Kidney epithelial cell (primary cell): ENCODE results near the gene TMC1. TPM values are rescaled to one million over a fixed set of nuclear protein-coding genes. Genes with fewer than 3 reads are reported as not detected.

Source experiments
- DNase-seq: peaks from one replicate; pipeline ENCODE4 v3.0.0-alpha.2; 2010; ENCODE audit warnings: low read depth
- H3K27me3 ChIP-seq: 2 replicates; pipeline ENCODE4 v1.6.0; 2011; ENCODE audit warnings: low read length; ENCODE audit not compliant: control insufficient read depth, insufficient read depth
- H3K36me3 ChIP-seq: 2 replicates; pipeline ENCODE4 v1.5.1; 2011; ENCODE audit warnings: low read length; ENCODE audit not compliant: control insufficient read depth, insufficient read depth
- H3K4me3 ChIP-seq: 2 replicates; pipeline ENCODE4 v1.5.1; 2011; ENCODE audit warnings: low read depth, mild to moderate bottlenecking, control low read depth, low read length
- CTCF ChIP-seq: IDR thresholded peaks from 2 replicates; pipeline ENCODE4 v1.5.1; 2011; ENCODE audit warnings: mild to moderate bottlenecking, moderate library complexity, low read length, control low read depth, inconsistent platforms; ENCODE audit not compliant: insufficient read depth, poor library complexity, severe bottlenecking
- total RNA-seq: library from RNA; depleted of rRNA; stranded (reverse); fragments of >200 nt; gene quantifications from 2 replicates; pipeline ENCODE4 v1.2.3, GENCODE V29; 2015

Gene TMC1
- total RNA-seq, 1 donor from 2014 or later = not detected

DNA sequence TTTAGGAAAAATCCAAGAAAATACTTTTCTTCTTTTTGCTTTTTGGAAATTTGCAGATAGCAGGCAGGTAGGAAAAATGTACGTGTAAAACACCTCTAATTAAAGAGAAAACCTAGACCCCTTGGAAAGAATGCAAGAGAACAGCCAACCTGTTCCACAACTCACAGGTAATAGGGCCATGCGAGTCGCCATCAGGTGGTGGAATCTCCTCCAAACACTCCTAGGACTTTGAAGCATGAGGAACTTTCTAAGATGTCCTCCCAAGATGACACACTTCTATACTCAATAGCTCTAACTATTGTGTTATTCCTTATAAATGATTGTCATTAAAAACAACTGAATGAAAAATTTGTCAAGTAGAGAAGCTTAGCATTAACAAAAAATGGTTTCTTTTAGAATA is 174.0 kb downstream of the TMC1 start:
- Histone ChIP-seq H3K27me3 (no peaks in the 10 kb centered on the region), H3K36me3 (no peaks in the 10 kb centered on the region), H3K4me3 (no peak overlapping the region)
- TF ChIP-seq CTCF = no peak
- DNase-seq = no peak

- Histone ChIP-seq H3K4me3 (no peak overlapping the region), H3K36me3 (no peaks in the 10 kb centered on the region), H3K27me3 (no peaks in the 10 kb centered on the region)
- no peak for TF ChIP-seq CTCF
- no peak for DNase-seq
Observed at GRCh38 chr9:72696511-72696910, 175.1 kb downstream of the TMC1 start.

GRCh38 chr9:72701510-72701909 is 180.1 kb downstream of the TMC1 start:
- no peak for DNase-seq
- Histone ChIP-seq H3K4me3 (no peak overlapping the region), H3K27me3 (no peaks in the 10 kb centered on the region), H3K36me3 (no peaks in the 10 kb centered on the region)
- no peak for TF ChIP-seq CTCF

DNA sequence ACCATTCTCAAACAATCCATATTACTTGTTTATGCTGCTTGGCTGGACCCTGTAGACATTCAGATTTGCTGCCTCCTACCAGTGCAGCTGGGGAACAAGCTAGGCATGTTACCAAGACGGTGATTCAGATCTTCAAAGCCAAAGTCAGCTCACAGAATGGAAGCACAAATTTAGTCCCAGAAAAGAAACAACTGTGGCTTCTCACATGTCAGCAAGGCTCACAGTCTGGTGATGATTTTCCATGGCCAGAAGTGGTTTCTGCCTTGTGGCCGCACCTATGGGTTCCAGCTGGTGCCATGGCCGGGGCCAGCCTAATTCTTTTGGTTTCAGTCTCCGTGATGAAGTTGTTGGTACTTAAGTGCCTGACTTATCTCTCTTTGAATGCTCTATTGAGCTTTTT is 182.2 kb downstream of the TMC1 start:
- no peak for DNase-seq
- H3K36me3 ChIP-seq = no peaks in the 10 kb centered on the region

GRCh38 chr9:72704688-72705375 is 183.4 kb downstream of the TMC1 start:
- Histone ChIP-seq H3K36me3 (no peaks in the 10 kb centered on the region), H3K4me3 (no peak overlapping the region), H3K27me3 (no peaks in the 10 kb centered on the region)
- no peak for DNase-seq
- no peak for TF ChIP-seq CTCF

More for the DNA sequence above, 182.2 kb downstream of the TMC1 start:
- Histone ChIP-seq H3K4me3 (no peak overlapping the region), H3K27me3 (no peaks in the 10 kb centered on the region)
- TF ChIP-seq CTCF = no peak

DNA sequence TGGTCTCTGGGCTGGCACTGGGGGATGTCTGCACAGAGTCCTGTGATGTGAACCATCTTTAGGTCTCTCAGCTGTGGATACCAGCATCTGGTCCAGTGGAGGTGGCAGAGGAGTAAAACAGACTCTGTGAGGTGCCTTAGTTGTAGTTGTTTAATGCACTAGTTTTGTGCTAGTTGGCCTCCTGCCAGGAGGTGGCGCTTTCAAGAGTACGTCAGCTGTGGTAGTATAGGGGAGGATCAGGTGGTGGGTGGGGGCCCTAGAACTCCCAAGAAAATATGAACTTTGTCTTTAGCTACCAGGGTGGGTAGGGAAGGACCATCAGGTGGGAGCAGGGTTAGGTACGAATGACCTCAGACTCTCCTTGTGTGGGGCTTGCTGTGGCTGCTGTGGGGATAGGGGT is 197.1 kb downstream of the TMC1 start:
- no peak for TF ChIP-seq CTCF
- Histone ChIP-seq H3K4me3 (no peak overlapping the region), H3K27me3 (no peaks in the 10 kb centered on the region), H3K36me3 (no peaks in the 10 kb centered on the region)
- no peak for DNase-seq
